HCT116 (cell line): ENCODE data around the gene DIS3L2.

Experiments
- CTCF ChIP-seq, 3 experiments: fragments of 200-600 bp in 1 of 3; sonication (generic) in 1 of 3; IDR thresholded peaks in 2 of 3; conservative IDR thresholded peaks in 1 of 3; 2 replicates each; pipeline ENCODE4 v1.5.1; 2012 to 2017; ENCODE audit warnings: low read depth in 2 of 3, low read length in 2 of 3, antibody characterized with exemption in 1 of 3, borderline replicate concordance in 1 of 3, control low read depth in 1 of 3, mild to moderate bottlenecking in 1 of 3, mixed read lengths in 1 of 3, mixed run types in 1 of 3, moderate library complexity in 1 of 3; ENCODE audit not compliant: insufficient read depth in 1 of 3
- SIN3A ChIP-seq: IDR thresholded peaks from 2 replicates; pipeline ENCODE4 v1.6.1; 2012; ENCODE audit warnings: low read depth
- YY1 ChIP-seq: IDR thresholded peaks from 2 replicates; pipeline ENCODE4 v1.6.1; 2011; ENCODE audit warnings: low read length, low read depth, moderate library complexity, mild to moderate bottlenecking; ENCODE audit not compliant: insufficient replicate concordance; ENCODE audit errors: extremely low read depth
- ZNF274 ChIP-seq: fragments of 200-500 bp; sonication (Bioruptor generic); IDR thresholded peaks from 2 replicates; pipeline ENCODE4 v1.6.1; 2014; ENCODE audit warnings: mild to moderate bottlenecking, low read depth, low read length, inconsistent platforms

DNA sequence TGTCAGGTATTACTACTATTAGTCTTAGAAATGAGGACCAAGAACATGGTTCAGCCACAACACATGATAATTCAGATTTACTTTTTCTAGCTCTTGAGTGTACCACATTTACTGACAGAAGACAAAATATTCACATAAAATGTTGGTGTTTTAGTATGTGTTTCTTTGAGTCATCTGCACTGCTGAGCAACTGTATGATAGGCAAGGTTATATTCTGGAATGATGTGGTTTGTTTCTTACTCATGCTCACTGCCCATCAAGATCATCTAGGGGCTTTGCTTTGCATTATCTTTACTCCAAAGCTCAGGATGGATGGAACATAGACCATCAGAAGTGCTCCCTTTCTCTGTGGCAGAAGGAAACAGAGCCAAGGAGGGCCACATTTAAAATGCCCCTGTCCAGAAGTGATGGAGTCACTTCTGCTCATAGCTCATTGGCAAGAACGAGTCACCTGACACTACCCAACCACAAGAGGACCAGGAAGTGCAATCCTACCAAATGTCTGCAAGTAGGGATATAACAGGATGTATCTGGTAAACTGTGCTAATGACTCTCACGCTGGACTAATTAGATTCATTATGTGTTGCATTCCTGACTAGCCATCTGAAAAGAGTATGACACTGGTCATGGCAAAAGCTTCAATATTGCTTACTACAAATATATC is 81.5 kb downstream of the DIS3L2 start:
- TF ChIP-seq CTCF (IDR thresholded peaks at IDR 0.05 in 2 of 3, conservative IDR thresholded peaks at IDR 0.05 in 1 of 3; ENCODE audit: borderline replicate concordance in 1 of 3, insufficient read depth in 1 of 3, low read depth in 2 of 3, low read length in 2 of 3) (no peak), SIN3A (no peak), ZNF274 (no peak), YY1 (no peak)
